ENCODE data around the gene CCDC47. TPM values are rescaled to one million over a fixed set of nuclear protein-coding genes. Genes with fewer than 3 reads are reported as not detected.

Gene CCDC47
- total RNA-seq, 1 experiment from 2014 or later: 70.9 TPM

DNA sequence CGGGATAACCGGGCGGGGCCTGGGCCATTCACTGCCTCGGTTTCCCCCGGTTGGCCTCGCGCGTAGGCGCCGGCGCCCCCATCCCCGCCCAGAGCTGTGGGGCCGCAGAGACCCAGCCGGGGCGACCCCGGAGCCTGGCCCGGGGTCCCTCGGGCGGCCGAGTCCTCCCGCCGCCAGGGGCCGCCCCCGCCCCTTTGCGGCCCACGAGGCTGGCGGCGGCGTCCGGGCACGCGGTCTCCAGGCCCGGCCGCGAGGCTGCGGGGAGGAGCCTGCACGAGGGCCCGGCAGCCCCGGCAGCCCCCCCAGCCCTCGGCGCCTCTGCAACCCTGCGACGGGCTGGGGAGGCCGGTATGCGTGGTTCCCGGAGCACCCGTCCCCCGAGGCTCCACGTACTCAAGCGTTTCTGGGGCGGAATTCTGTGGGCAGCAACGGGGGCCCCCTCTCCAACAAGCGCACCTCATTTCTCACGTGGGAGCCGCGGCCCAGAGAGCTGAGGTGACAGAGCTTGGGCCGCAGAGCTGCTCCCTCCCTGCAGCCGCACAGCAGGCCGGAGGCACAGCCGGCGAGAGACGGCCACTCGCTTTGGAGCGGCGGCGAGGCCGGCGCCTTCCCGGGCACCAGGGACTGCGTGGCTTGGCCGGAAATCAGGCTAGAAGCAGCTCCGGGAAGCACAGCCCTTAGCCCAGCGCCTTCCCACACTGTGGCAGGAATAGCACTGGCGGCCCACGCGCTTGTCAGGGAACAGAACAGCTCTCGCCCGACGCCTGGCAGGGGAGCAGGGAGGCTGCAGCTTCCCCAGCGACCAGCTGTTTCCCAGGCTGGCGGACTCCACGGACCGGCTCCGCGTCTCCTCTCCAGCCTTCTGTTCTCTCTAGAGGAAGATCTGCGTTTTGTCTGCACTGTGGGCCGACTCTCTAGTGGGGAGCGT, 72.6 kb downstream of the CCDC47 start (continued):
- TF ChIP-seq ZNF423 (CRISPR knock-in tag; IDR thresholded peaks at IDR 0.05) (no peak; the same call in 1 of the 2 replicates), ATF1 (CRISPR knock-in tag; IDR thresholded peaks at IDR 0.05) (no peak), ZNF263 (CRISPR knock-in tag; IDR thresholded peaks at IDR 0.05; ENCODE audit: low read depth) (peak; percentile 60; the same call in 1 of the 2 replicates), RORB (CRISPR knock-in tag; IDR thresholded peaks at IDR 0.05) (no peak), TEAD1 (CRISPR knock-in tag; IDR thresholded peaks at IDR 0.05) (peak; percentile 93), SOX15 (CRISPR knock-in tag; IDR thresholded peaks at IDR 0.05) (no peak), TEAD4 (CRISPR knock-in tag; IDR thresholded peaks at IDR 0.05) (no peak), GTF2I (CRISPR knock-in tag; conservative IDR thresholded peaks at IDR 0.05) (no peak), OVOL2 (CRISPR knock-in tag; IDR thresholded peaks at IDR 0.05; ENCODE audit: borderline replicate concordance) (no peak), ESRRA (CRISPR knock-in tag; IDR thresholded peaks at IDR 0.05; ENCODE audit: borderline replicate concordance) (0 out of 2 replicates have a peak, but pooled peaks have one; percentile 66), NFE2L1 (CRISPR knock-in tag; IDR thresholded peaks at IDR 0.05) (no peak), ZNF671 (CRISPR knock-in tag; IDR thresholded peaks at IDR 0.05) (0 out of 2 replicates have a peak, but pooled peaks have one; percentile 47), SP1 (CRISPR knock-in tag; conservative IDR thresholded peaks at IDR 0.05) (no peak)
- TF ChIP-seq, protein P1, sequence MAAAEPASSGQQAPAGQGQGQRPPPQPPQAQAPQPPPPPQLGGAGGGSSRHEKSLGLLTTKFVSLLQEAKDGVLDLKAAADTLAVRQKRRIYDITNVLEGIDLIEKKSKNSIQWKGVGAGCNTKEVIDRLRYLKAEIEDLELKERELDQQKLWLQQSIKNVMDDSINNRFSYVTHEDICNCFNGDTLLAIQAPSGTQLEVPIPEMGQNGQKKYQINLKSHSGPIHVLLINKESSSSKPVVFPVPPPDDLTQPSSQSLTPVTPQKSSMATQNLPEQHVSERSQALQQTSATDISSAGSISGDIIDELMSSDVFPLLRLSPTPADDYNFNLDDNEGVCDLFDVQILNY (CRISPR knock-in tag; IDR thresholded peaks at IDR 0.05): peak; percentile 75
- TF ChIP-seq, protein P2, sequence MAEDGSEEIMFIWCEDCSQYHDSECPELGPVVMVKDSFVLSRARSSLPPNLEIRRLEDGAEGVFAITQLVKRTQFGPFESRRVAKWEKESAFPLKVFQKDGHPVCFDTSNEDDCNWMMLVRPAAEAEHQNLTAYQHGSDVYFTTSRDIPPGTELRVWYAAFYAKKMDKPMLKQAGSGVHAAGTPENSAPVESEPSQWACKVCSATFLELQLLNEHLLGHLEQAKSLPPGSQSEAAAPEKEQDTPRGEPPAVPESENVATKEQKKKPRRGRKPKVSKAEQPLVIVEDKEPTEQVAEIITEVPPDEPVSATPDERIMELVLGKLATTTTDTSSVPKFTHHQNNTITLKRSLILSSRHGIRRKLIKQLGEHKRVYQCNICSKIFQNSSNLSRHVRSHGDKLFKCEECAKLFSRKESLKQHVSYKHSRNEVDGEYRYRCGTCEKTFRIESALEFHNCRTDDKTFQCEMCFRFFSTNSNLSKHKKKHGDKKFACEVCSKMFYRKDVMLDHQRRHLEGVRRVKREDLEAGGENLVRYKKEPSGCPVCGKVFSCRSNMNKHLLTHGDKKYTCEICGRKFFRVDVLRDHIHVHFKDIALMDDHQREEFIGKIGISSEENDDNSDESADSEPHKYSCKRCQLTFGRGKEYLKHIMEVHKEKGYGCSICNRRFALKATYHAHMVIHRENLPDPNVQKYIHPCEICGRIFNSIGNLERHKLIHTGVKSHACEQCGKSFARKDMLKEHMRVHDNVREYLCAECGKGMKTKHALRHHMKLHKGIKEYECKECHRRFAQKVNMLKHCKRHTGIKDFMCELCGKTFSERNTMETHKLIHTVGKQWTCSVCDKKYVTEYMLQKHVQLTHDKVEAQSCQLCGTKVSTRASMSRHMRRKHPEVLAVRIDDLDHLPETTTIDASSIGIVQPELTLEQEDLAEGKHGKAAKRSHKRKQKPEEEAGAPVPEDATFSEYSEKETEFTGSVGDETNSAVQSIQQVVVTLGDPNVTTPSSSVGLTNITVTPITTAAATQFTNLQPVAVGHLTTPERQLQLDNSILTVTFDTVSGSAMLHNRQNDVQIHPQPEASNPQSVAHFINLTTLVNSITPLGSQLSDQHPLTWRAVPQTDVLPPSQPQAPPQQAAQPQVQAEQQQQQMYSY (CRISPR knock-in tag; IDR thresholded peaks at IDR 0.05): peak; percentile 44; the same call in 1 of the 2 replicates
- TF ChIP-seq, protein P3, sequence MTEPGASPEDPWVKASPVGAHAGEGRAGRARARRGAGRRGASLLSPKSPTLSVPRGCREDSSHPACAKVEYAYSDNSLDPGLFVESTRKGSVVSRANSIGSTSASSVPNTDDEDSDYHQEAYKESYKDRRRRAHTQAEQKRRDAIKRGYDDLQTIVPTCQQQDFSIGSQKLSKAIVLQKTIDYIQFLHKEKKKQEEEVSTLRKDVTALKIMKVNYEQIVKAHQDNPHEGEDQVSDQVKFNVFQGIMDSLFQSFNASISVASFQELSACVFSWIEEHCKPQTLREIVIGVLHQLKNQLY (CRISPR knock-in tag; IDR thresholded peaks at IDR 0.05): peak; percentile 26; the same call in 1 of the 2 replicates
- TF ChIP-seq, protein P4, sequence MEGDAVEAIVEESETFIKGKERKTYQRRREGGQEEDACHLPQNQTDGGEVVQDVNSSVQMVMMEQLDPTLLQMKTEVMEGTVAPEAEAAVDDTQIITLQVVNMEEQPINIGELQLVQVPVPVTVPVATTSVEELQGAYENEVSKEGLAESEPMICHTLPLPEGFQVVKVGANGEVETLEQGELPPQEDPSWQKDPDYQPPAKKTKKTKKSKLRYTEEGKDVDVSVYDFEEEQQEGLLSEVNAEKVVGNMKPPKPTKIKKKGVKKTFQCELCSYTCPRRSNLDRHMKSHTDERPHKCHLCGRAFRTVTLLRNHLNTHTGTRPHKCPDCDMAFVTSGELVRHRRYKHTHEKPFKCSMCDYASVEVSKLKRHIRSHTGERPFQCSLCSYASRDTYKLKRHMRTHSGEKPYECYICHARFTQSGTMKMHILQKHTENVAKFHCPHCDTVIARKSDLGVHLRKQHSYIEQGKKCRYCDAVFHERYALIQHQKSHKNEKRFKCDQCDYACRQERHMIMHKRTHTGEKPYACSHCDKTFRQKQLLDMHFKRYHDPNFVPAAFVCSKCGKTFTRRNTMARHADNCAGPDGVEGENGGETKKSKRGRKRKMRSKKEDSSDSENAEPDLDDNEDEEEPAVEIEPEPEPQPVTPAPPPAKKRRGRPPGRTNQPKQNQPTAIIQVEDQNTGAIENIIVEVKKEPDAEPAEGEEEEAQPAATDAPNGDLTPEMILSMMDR (IDR thresholded peaks at IDR 0.05): no peak
- TF ChIP-seq, protein P5, sequence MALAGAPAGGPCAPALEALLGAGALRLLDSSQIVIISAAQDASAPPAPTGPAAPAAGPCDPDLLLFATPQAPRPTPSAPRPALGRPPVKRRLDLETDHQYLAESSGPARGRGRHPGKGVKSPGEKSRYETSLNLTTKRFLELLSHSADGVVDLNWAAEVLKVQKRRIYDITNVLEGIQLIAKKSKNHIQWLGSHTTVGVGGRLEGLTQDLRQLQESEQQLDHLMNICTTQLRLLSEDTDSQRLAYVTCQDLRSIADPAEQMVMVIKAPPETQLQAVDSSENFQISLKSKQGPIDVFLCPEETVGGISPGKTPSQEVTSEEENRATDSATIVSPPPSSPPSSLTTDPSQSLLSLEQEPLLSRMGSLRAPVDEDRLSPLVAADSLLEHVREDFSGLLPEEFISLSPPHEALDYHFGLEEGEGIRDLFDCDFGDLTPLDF (CRISPR knock-in tag; IDR thresholded peaks at IDR 0.05): no peak
- TF ChIP-seq, protein P6, sequence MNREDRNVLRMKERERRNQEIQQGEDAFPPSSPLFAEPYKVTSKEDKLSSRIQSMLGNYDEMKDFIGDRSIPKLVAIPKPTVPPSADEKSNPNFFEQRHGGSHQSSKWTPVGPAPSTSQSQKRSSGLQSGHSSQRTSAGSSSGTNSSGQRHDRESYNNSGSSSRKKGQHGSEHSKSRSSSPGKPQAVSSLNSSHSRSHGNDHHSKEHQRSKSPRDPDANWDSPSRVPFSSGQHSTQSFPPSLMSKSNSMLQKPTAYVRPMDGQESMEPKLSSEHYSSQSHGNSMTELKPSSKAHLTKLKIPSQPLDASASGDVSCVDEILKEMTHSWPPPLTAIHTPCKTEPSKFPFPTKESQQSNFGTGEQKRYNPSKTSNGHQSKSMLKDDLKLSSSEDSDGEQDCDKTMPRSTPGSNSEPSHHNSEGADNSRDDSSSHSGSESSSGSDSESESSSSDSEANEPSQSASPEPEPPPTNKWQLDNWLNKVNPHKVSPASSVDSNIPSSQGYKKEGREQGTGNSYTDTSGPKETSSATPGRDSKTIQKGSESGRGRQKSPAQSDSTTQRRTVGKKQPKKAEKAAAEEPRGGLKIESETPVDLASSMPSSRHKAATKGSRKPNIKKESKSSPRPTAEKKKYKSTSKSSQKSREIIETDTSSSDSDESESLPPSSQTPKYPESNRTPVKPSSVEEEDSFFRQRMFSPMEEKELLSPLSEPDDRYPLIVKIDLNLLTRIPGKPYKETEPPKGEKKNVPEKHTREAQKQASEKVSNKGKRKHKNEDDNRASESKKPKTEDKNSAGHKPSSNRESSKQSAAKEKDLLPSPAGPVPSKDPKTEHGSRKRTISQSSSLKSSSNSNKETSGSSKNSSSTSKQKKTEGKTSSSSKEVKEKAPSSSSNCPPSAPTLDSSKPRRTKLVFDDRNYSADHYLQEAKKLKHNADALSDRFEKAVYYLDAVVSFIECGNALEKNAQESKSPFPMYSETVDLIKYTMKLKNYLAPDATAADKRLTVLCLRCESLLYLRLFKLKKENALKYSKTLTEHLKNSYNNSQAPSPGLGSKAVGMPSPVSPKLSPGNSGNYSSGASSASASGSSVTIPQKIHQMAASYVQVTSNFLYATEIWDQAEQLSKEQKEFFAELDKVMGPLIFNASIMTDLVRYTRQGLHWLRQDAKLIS (CRISPR knock-in tag; IDR thresholded peaks at IDR 0.05; ENCODE audit: borderline replicate concordance): no peak
- TF ChIP-seq, protein P7, sequence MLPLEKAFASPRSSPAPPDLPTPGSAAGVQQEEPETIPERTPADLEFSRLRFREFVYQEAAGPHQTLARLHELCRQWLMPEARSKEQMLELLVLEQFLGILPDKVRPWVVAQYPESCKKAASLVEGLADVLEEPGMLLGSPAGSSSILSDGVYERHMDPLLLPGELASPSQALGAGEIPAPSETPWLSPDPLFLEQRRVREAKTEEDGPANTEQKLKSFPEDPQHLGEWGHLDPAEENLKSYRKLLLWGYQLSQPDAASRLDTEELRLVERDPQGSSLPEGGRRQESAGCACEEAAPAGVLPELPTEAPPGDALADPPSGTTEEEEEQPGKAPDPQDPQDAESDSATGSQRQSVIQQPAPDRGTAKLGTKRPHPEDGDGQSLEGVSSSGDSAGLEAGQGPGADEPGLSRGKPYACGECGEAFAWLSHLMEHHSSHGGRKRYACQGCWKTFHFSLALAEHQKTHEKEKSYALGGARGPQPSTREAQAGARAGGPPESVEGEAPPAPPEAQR (CRISPR knock-in tag; IDR thresholded peaks at IDR 0.05): no peak
- TF ChIP-seq, protein P8, sequence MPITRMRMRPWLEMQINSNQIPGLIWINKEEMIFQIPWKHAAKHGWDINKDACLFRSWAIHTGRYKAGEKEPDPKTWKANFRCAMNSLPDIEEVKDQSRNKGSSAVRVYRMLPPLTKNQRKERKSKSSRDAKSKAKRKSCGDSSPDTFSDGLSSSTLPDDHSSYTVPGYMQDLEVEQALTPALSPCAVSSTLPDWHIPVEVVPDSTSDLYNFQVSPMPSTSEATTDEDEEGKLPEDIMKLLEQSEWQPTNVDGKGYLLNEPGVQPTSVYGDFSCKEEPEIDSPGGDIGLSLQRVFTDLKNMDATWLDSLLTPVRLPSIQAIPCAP (CRISPR knock-in tag; IDR thresholded peaks at IDR 0.05): peak; percentile 87
